SK-N-SH (cell line): ENCODE measurements around the gene DNAJC16.

Experiments used
- CHD2 ChIP-seq: fragments of 150-350 bp; IDR thresholded peaks from 2 replicates; pipeline ENCODE4 v1.6.1; 2018; ENCODE audit warnings: low read length; ENCODE audit not compliant: partially characterized antibody
- EZH2phosphoT487 ChIP-seq: fragments of 200-600 bp; sonication (generic); IDR thresholded peaks from 2 replicates; pipeline ENCODE4 v1.6.1; 2017; ENCODE audit warnings: low read depth, mixed run types, mild to moderate bottlenecking, antibody characterized with exemption, moderate library complexity, borderline replicate concordance
- FOXM1 ChIP-seq: IDR thresholded peaks from 2 replicates; pipeline ENCODE4 v1.4.0; 2012; ENCODE audit warnings: low read depth, mild to moderate bottlenecking
- GATA2 ChIP-seq: sonication (generic); formaldehyde crosslinking; IDR thresholded peaks from 2 replicates; pipeline ENCODE4 v1.5.0; 2020; ENCODE audit warnings: mild to moderate bottlenecking, missing genetic modification reagents
- JUND ChIP-seq: IDR thresholded peaks from 2 replicates; pipeline ENCODE4 v1.4.0; 2012
- NRF1 ChIP-seq: IDR thresholded peaks from 2 replicates; pipeline ENCODE4 v1.6.1; 2012; ENCODE audit warnings: low read depth, mild to moderate bottlenecking, low read length
- POLR2AphosphoS5 ChIP-seq: IDR thresholded peaks from 2 replicates; pipeline ENCODE4 v1.6.1; 2012; ENCODE audit warnings: low read depth, low read length
- RFX5 ChIP-seq: IDR thresholded peaks from 2 replicates; pipeline ENCODE4 v1.6.1; 2012; ENCODE audit warnings: mild to moderate bottlenecking, improper control_type of control experiment, low read length
- RXRA ChIP-seq: IDR thresholded peaks from 2 replicates; pipeline ENCODE4 v1.4.0; 2012; ENCODE audit warnings: low read depth, mild to moderate bottlenecking, borderline replicate concordance
- TF ChIP-seq, protein P1 (sequence below): fragments of 200-600 bp; sonication (generic); IDR thresholded peaks from 2 replicates; pipeline ENCODE4 v1.6.1; 2017; ENCODE audit warnings: antibody characterized with exemption, mild to moderate bottlenecking, moderate library complexity
- TF ChIP-seq, protein P2 (sequence below): fragments of 150-350 bp; IDR thresholded peaks from 2 replicates; pipeline ENCODE4 v1.6.1; 2017; ENCODE audit warnings: antibody characterized with exemption, low read length, low read depth, borderline replicate concordance

DNA sequence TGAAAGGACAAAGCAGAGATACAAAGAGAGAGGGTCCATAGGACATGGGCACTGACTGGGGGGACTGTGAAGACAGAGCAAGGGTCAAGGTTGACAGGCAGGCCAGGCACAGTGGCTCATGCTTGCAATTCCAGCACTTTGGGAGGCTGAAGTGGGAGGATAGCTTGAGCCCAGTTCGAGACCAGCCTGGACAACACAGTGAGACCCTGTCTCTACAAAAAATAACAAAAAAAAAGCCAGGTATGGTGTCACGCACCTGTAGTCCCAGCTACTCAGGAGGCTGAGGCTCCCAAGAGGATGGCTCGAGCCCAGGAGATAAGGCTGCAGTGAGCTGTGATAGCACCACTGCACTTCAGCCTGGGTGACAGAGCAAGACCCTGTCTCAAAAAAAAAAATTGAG lies 7.0 kb upstream of the DNAJC16 start:
- TF ChIP-seq, protein P1, sequence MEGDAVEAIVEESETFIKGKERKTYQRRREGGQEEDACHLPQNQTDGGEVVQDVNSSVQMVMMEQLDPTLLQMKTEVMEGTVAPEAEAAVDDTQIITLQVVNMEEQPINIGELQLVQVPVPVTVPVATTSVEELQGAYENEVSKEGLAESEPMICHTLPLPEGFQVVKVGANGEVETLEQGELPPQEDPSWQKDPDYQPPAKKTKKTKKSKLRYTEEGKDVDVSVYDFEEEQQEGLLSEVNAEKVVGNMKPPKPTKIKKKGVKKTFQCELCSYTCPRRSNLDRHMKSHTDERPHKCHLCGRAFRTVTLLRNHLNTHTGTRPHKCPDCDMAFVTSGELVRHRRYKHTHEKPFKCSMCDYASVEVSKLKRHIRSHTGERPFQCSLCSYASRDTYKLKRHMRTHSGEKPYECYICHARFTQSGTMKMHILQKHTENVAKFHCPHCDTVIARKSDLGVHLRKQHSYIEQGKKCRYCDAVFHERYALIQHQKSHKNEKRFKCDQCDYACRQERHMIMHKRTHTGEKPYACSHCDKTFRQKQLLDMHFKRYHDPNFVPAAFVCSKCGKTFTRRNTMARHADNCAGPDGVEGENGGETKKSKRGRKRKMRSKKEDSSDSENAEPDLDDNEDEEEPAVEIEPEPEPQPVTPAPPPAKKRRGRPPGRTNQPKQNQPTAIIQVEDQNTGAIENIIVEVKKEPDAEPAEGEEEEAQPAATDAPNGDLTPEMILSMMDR, result no peak
- no peak for TF ChIP-seq RXRA
- no peak for TF ChIP-seq NRF1
- TF ChIP-seq CHD2, result no peak
- TF ChIP-seq FOXM1, result no peak
- no peak for TF ChIP-seq RFX5
- TF ChIP-seq POLR2AphosphoS5, result no peak
- TF ChIP-seq, protein P2, sequence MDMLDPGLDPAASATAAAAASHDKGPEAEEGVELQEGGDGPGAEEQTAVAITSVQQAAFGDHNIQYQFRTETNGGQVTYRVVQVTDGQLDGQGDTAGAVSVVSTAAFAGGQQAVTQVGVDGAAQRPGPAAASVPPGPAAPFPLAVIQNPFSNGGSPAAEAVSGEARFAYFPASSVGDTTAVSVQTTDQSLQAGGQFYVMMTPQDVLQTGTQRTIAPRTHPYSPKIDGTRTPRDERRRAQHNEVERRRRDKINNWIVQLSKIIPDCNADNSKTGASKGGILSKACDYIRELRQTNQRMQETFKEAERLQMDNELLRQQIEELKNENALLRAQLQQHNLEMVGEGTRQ, result no peak
- no peak for TF ChIP-seq GATA2 (CRISPR knock-in tag)
- no peak for TF ChIP-seq EZH2phosphoT487
- no peak for TF ChIP-seq JUND
